HepG2 (cell line): ENCODE results near the gene RELB. TPM values are rescaled to one million over a fixed set of nuclear protein-coding genes. Genes with fewer than 3 reads are reported as not detected.

Experiments
- CENPT ChIP-seq: sonication (generic); formaldehyde crosslinking; IDR thresholded peaks from 2 replicates; pipeline ENCODE4 v1.8.0; 2022; ENCODE audit warnings: low read depth, mild to moderate bottlenecking, moderate library complexity, missing genetic modification reagents
- HNRNPLL ChIP-seq: fragments of 200-400 bp; formaldehyde crosslinking; IDR thresholded peaks from 2 replicates; pipeline ENCODE4 v1.6.1; 2017; ENCODE audit warnings: mild to moderate bottlenecking, low read depth, low read length; ENCODE audit not compliant: poor library complexity, severe bottlenecking
- KDM5B ChIP-seq: sonication (generic); formaldehyde crosslinking; IDR thresholded peaks from 2 replicates; pipeline ENCODE4 v1.4.0; 2020; ENCODE audit warnings: missing genetic modification reagents, mild to moderate bottlenecking, borderline replicate concordance
- KLF9 ChIP-seq: IDR thresholded peaks from 2 replicates; pipeline ENCODE4 v1.6.1; 2016; ENCODE audit warnings: low read depth
- PAX8 ChIP-seq: sonication (generic); formaldehyde crosslinking; IDR thresholded peaks from 2 replicates; pipeline ENCODE4 v1.8.0; 2022; ENCODE audit warnings: mild to moderate bottlenecking, missing genetic modification reagents, borderline replicate concordance
- RARG ChIP-seq: sonication (generic); formaldehyde crosslinking; IDR thresholded peaks from 2 replicates; pipeline ENCODE4 v1.4.0; 2020; ENCODE audit warnings: low read depth, mild to moderate bottlenecking, missing genetic modification reagents
- SCMH1 ChIP-seq: sonication (generic); formaldehyde crosslinking; IDR thresholded peaks from 2 replicates; pipeline ENCODE4 v1.9.0; 2021; ENCODE audit warnings: missing genetic modification reagents, mild to moderate bottlenecking, borderline replicate concordance
- U2AF1 ChIP-seq: fragments of 200-400 bp; formaldehyde crosslinking; optimal IDR thresholded peaks from 2 replicates; pipeline ENCODE3; 2017; ENCODE audit warnings: mild to moderate bottlenecking, low read depth, low read length
- ZBTB1 ChIP-seq: sonication (generic); formaldehyde crosslinking; IDR thresholded peaks from 2 replicates; pipeline ENCODE4 v1.4.0; 2020; ENCODE audit warnings: missing genetic modification reagents, borderline replicate concordance
- ZBTB7A ChIP-seq: sonication (generic); formaldehyde crosslinking; IDR thresholded peaks from 2 replicates; pipeline ENCODE4 v1.8.0; 2022; ENCODE audit warnings: mild to moderate bottlenecking, missing genetic modification reagents
- ZFP36 ChIP-seq: fragments of 150-350 bp; IDR thresholded peaks from 2 replicates; pipeline ENCODE4 v1.6.1; 2018; ENCODE audit warnings: borderline replicate concordance, low read length, low read depth; ENCODE audit not compliant: partially characterized antibody
- ZNF224 ChIP-seq: sonication (generic); formaldehyde crosslinking; IDR thresholded peaks from 2 replicates; pipeline ENCODE4 v1.5.0; 2020; ENCODE audit warnings: mild to moderate bottlenecking, missing genetic modification reagents
- ZNF264 ChIP-seq: sonication (generic); formaldehyde crosslinking; IDR thresholded peaks from 2 replicates; pipeline ENCODE4 v1.4.0; 2020; ENCODE audit warnings: missing genetic modification reagents
- ZNF34 ChIP-seq: sonication (generic); formaldehyde crosslinking; IDR thresholded peaks from 2 replicates; pipeline ENCODE4 v1.4.0; 2020; ENCODE audit warnings: mild to moderate bottlenecking, missing genetic modification reagents, borderline replicate concordance
- ZNF747 ChIP-seq: sonication (generic); formaldehyde crosslinking; IDR thresholded peaks from 2 replicates; pipeline ENCODE4 v1.8.1; 2023; ENCODE audit warnings: missing genetic modification reagents, mild to moderate bottlenecking, borderline replicate concordance
- ZSCAN22 ChIP-seq: sonication (generic); formaldehyde crosslinking; IDR thresholded peaks from 2 replicates; pipeline ENCODE4 v1.4.0; 2020; ENCODE audit warnings: mild to moderate bottlenecking, missing genetic modification reagents
- polyA plus RNA-seq, 8 experiments: library from polyadenylated mRNA; depleted of rRNA in 3 of 8; stranded (reverse) in 7 of 8; unstranded in 1 of 8; fragments of >200 nt; fragmentation: Illumina TruSeq in 4 of 8; extraction: Trizol in 4 of 8; gene quantifications; 2 replicates each; pipeline versions ENCODE4 v1.2.1 to v1.2.3, GENCODE V29; 2011 to 2016; ENCODE audit warnings: low read depth in 4 of 8, missing spikeins in 1 of 8, mixed read lengths in 1 of 8; ENCODE audit not compliant: insufficient read depth in 1 of 8
- total RNA-seq, 5 experiments: library from RNA; depleted of rRNA; stranded (reverse); fragments of >200 nt; fragmentation: Illumina TruSeq; extraction: Trizol; gene quantifications; 2 replicates each; pipeline ENCODE4 v1.2.3, GENCODE V29; 2016; ENCODE audit warnings: low read depth in 1 of 5
- TF ChIP-seq, protein P1 (sequence below): sonication (generic); formaldehyde crosslinking; IDR thresholded peaks from 2 replicates; pipeline ENCODE4 v1.5.0; 2020; ENCODE audit warnings: mild to moderate bottlenecking, missing genetic modification reagents, moderate library complexity
- TF ChIP-seq, protein P2 (sequence below): sonication (generic); formaldehyde crosslinking; IDR thresholded peaks from 2 replicates; pipeline ENCODE4 v1.5.1; 2020; ENCODE audit warnings: missing genetic modification reagents, mild to moderate bottlenecking, borderline replicate concordance
- TF ChIP-seq, protein P3 (sequence below): sonication (generic); formaldehyde crosslinking; IDR thresholded peaks from 2 replicates; pipeline ENCODE4 v1.5.0; 2020; ENCODE audit warnings: mild to moderate bottlenecking, missing genetic modification reagents, borderline replicate concordance
- TF ChIP-seq, protein P4 (sequence below): sonication (generic); formaldehyde crosslinking; IDR thresholded peaks from 2 replicates; pipeline ENCODE4 v1.4.0; 2020; ENCODE audit warnings: missing genetic modification reagents
- TF ChIP-seq, protein P5 (sequence below): sonication (generic); formaldehyde crosslinking; conservative IDR thresholded peaks from 2 replicates; pipeline ENCODE4 v1.8.0; 2022; ENCODE audit warnings: low read depth, missing genetic modification reagents

RELB gene
- total and polyA plus RNA-seq, 2 of the 13 experiments (the other 11 are each of a cell fraction or from before 2014, with no cell fraction given), result 1.9 to 3.5 TPM

DNA sequence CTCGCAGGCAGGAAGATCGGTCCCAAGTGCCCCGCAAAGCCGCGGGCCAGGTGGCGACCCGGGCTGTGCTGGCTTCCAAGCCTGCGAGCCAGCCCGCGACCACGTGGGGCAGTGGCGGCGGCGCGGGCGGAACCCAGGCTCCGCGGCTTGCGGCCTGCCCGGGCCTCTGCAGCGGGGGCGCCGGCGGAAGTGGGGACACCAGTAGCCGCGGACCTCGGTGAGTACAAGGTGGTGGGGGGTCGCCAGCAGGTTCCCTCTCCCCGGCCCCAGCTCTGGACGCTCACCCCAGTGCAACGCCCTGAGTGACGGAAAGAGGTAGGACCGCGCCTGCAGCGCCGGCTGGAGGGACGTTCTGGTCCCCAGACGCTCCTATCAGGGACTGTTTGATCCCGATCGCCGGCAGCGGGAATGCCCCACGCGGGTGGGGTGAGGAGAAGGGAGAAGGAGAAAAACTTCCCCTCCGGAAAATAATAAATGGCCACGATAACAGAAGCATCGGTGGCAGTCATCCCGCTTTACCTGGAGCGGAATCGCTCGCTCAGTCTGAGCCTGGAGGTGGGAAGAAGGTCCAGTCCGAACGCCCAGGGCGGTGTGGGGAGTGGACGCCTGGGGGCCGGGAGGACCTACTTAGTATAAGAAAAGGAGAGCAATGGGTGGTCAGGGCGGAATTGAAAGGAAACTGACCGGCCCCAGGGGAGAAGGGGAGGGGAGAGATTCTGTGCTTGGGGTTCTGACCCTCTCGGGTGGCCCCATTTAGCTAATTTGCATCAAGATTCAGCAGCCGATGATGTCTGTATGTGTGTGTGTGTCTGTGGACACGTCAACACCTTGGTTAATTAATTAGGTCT is 78.0 kb downstream of the RELB start, which contains the start of gene GEMIN7 (continued):
- TF ChIP-seq, protein P1, sequence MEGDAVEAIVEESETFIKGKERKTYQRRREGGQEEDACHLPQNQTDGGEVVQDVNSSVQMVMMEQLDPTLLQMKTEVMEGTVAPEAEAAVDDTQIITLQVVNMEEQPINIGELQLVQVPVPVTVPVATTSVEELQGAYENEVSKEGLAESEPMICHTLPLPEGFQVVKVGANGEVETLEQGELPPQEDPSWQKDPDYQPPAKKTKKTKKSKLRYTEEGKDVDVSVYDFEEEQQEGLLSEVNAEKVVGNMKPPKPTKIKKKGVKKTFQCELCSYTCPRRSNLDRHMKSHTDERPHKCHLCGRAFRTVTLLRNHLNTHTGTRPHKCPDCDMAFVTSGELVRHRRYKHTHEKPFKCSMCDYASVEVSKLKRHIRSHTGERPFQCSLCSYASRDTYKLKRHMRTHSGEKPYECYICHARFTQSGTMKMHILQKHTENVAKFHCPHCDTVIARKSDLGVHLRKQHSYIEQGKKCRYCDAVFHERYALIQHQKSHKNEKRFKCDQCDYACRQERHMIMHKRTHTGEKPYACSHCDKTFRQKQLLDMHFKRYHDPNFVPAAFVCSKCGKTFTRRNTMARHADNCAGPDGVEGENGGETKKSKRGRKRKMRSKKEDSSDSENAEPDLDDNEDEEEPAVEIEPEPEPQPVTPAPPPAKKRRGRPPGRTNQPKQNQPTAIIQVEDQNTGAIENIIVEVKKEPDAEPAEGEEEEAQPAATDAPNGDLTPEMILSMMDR (CRISPR knock-in tag), result peak; percentile 22; the same call in 1 of the 2 replicates
- TF ChIP-seq, protein P2, sequence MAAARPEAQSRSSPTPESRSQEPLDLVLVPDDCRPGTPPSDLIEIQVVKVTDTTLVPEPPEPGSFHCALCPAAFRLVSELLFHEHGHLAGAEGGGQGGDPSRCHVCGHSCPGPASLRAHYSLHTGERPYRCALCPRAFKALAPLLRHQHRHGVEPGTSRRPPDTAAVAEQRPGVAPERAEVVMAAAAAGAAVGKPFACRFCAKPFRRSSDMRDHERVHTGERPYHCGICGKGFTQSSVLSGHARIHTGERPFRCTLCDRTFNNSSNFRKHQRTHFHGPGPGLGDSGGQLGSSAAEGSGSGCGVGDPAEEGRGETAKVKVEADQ (CRISPR knock-in tag), result peak; percentile 98
- TF ChIP-seq SCMH1 (CRISPR knock-in tag), result no peak
- peak; percentile 92 for TF ChIP-seq CENPT
- TF ChIP-seq ZBTB1 (CRISPR knock-in tag), result no peak
- peak; percentile 59; the same call in 1 of the 2 replicates for TF ChIP-seq ZNF264 (CRISPR knock-in tag)
- no peak for TF ChIP-seq ZFP36
- no peak for TF ChIP-seq ZNF224 (CRISPR knock-in tag)
- TF ChIP-seq PAX8 (CRISPR knock-in tag), result peak; percentile 73; the same call in 1 of the 2 replicates
- TF ChIP-seq, protein P3, sequence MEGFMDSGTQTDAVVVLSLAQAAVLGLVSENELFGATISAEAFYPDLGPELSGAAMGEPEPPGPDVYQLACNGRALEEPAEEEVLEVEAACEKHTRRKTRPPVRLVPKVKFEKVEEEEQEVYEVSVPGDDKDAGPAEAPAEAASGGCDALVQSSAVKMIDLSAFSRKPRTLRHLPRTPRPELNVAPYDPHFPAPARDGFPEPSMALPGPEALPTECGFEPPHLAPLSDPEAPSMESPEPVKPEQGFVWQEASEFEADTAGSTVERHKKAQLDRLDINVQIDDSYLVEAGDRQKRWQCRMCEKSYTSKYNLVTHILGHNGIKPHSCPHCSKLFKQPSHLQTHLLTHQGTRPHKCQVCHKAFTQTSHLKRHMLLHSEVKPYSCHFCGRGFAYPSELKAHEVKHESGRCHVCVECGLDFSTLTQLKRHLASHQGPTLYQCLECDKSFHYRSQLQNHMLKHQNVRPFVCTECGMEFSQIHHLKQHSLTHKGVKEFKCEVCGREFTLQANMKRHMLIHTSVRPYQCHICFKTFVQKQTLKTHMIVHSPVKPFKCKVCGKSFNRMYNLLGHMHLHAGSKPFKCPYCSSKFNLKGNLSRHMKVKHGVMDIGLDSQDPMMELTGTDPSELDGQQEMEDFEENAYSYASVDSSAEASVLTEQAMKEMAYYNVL, result no peak; the same call in 1 of the 2 replicates
- no peak for TF ChIP-seq ZNF747
- TF ChIP-seq KDM5B (CRISPR knock-in tag), result peak; percentile 86; the same call in 1 of the 2 replicates
- TF ChIP-seq HNRNPLL, result peak; percentile 71
- TF ChIP-seq ZBTB7A (CRISPR knock-in tag), result peak; percentile 72; the same call in 1 of the 2 replicates
- TF ChIP-seq KLF9 (CRISPR knock-in tag), result no peak
- no peak; the same call in 1 of the 2 replicates for TF ChIP-seq ZSCAN22 (CRISPR knock-in tag)
- TF ChIP-seq U2AF1, result no peak
- TF ChIP-seq ZNF34, result peak; percentile 83; the same call in 1 of the 2 replicates
- TF ChIP-seq, protein P4, sequence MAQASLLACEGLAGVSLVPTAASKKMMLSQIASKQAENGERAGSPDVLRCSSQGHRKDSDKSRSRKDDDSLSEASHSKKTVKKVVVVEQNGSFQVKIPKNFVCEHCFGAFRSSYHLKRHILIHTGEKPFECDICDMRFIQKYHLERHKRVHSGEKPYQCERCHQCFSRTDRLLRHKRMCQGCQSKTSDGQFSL, result peak; percentile 77
- TF ChIP-seq, protein P5, sequence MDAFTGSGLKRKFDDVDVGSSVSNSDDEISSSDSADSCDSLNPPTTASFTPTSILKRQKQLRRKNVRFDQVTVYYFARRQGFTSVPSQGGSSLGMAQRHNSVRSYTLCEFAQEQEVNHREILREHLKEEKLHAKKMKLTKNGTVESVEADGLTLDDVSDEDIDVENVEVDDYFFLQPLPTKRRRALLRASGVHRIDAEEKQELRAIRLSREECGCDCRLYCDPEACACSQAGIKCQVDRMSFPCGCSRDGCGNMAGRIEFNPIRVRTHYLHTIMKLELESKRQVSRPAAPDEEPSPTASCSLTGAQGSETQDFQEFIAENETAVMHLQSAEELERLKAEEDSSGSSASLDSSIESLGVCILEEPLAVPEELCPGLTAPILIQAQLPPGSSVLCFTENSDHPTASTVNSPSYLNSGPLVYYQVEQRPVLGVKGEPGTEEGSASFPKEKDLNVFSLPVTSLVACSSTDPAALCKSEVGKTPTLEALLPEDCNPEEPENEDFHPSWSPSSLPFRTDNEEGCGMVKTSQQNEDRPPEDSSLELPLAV (CRISPR knock-in tag), result no peak
- no peak for TF ChIP-seq RARG (CRISPR knock-in tag)
